ENCODE results near the gene OR2K2. TPM values are rescaled to one million over a fixed set of nuclear protein-coding genes. Genes with fewer than 3 reads are reported as not detected.

Gene OR2K2
- total RNA-seq, 1 experiment from 2014 or later = not detected

DNA sequence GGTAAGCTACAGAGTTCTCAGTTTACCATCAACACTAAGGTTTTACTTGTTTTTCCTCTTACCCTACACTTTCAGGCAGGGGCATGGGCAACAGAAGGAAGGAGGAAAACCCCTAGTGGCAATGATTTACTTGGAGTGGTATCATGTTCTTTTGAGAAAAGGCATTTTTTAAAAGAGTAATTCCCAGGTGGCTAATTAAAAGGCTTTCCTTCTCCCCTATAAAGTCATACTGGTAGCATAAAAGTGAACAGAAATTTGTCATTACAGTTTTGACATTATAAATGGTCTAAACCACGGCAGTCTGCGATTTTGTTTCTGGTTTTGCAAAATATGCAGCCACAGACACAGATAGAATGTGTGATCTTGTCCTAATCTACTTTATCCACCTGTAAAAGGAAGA, 30.9 kb upstream of the OR2K2 start:
- Histone ChIP-seq H3K27me3 (replicated peaks; ENCODE audit: control insufficient read depth, insufficient read depth, low read length) (no peaks in the 10 kb centered on the region), H3K36me3 (ENCODE audit: control insufficient read depth, insufficient read depth, low read length) (no peaks in the 10 kb centered on the region), H3K4me3 (ENCODE audit: low read depth, low read length) (no peak overlapping the region), H3K9me3 (no peaks in the 10 kb centered on the region), H3K4me1 (no peaks in the 10 kb centered on the region)
- Mint-ChIP-seq H3K4me1 (ENCODE audit: low read depth, unreplicated experiment) (no peaks in the 10 kb centered on the region), H3K4me3 (ENCODE audit: unreplicated experiment) (no peak overlapping the region), H3K9me3 (ENCODE audit: unreplicated experiment) (no peaks in the 10 kb centered on the region), H3K27me3 (ENCODE audit: insufficient read depth, unreplicated experiment) (no peaks in the 10 kb centered on the region), H3K36me3 (ENCODE audit: insufficient read depth, unreplicated experiment) (peaks cover 51% of the 10 kb centered on the region), H3K27ac (ENCODE audit: unreplicated experiment) (no peak overlapping the region)
- POLR2A ChIA-PET = no interaction called here
- no peak for DNase-seq
- CTCF ChIA-PET = no interaction called here
- TF ChIP-seq, protein P1, sequence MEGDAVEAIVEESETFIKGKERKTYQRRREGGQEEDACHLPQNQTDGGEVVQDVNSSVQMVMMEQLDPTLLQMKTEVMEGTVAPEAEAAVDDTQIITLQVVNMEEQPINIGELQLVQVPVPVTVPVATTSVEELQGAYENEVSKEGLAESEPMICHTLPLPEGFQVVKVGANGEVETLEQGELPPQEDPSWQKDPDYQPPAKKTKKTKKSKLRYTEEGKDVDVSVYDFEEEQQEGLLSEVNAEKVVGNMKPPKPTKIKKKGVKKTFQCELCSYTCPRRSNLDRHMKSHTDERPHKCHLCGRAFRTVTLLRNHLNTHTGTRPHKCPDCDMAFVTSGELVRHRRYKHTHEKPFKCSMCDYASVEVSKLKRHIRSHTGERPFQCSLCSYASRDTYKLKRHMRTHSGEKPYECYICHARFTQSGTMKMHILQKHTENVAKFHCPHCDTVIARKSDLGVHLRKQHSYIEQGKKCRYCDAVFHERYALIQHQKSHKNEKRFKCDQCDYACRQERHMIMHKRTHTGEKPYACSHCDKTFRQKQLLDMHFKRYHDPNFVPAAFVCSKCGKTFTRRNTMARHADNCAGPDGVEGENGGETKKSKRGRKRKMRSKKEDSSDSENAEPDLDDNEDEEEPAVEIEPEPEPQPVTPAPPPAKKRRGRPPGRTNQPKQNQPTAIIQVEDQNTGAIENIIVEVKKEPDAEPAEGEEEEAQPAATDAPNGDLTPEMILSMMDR (IDR thresholded peaks at IDR 0.05; ENCODE audit: insufficient read depth in 1 of 2, low read depth in 1 of 2, low read length in 1 of 2, severe bottlenecking in 1 of 2, unreplicated experiment in 1 of 2) = no peak
- BruUV-seq (replicated peaks) = no TSS peak
- intact Hi-C loops (cut with micrococcal nuclease; ENCODE audit: unreplicated experiment) = no loop called here

DNA sequence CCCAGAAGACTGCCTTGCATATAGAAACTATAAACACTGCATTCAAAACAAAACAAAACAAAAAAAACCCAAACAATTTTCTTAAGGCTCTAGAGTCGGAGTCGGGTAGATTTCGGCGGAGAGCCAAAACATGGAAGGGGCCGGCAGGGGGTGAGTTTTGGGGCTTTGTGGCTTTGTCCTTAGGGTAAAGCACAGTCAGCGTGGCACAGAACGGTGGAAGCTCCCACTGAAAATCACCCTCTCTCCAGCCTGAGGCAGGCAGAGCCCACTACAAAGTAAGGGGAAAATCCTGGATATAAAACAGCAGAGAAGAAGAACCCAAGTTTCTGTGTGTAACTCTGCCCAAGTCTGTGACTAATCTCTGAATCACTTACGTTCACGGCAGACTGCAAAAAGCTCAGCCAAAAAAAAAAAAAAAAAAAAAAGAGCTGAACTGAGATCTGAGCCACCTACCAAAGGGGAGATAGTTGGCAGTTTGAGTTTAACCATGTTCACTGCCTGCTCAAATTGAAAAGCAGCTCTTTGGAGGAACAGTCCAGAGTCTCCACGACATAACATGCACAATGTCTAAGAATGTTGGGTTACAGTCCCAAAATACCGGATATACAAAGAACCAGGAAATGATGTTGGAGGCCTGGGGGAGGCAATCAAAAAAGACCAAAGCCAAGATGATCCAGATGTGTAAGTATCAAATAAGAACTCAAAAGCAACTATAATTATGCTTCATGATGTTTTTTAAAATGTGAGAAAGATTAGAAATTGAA, 26.6 kb upstream of the OR2K2 start:
- peaks cover 28% of the 10 kb centered on the region for H3K36me3 Mint-ChIP-seq (ENCODE audit: insufficient read depth, unreplicated experiment)
- no peak overlapping the region for H3K27ac Mint-ChIP-seq (ENCODE audit: unreplicated experiment)
- H3K4me1 Mint-ChIP-seq (ENCODE audit: low read depth, unreplicated experiment) = peaks cover 7% of the 10 kb centered on the region
- H3K4me1 ChIP-seq = peaks cover 6% of the 10 kb centered on the region; the same call in 1 of the 2 replicates
- no peak for DNase-seq
- no peaks in the 10 kb centered on the region for H3K9me3 Mint-ChIP-seq (ENCODE audit: unreplicated experiment)
- intact Hi-C loops (cut with micrococcal nuclease; ENCODE audit: unreplicated experiment) = no loop called here
- no peak overlapping the region for H3K4me3 ChIP-seq (ENCODE audit: low read depth, low read length)
- POLR2A ChIA-PET = no interaction called here
- TF ChIP-seq, protein P1 (IDR thresholded peaks at IDR 0.05; ENCODE audit: insufficient read depth in 1 of 2, low read depth in 1 of 2, low read length in 1 of 2, severe bottlenecking in 1 of 2, unreplicated experiment in 1 of 2) = no peak
- H3K36me3 ChIP-seq (ENCODE audit: control insufficient read depth, insufficient read depth, low read length) = no peaks in the 10 kb centered on the region
- no TSS peak for BruUV-seq (replicated peaks)
- H3K4me3 Mint-ChIP-seq (ENCODE audit: unreplicated experiment) = no peak overlapping the region
- CTCF ChIA-PET = no interaction called here
- H3K27me3 Mint-ChIP-seq (ENCODE audit: insufficient read depth, unreplicated experiment) = no peaks in the 10 kb centered on the region
- H3K27me3 ChIP-seq (replicated peaks; ENCODE audit: control insufficient read depth, insufficient read depth, low read length) = no peaks in the 10 kb centered on the region
- H3K9me3 ChIP-seq = no peaks in the 10 kb centered on the region

DNA sequence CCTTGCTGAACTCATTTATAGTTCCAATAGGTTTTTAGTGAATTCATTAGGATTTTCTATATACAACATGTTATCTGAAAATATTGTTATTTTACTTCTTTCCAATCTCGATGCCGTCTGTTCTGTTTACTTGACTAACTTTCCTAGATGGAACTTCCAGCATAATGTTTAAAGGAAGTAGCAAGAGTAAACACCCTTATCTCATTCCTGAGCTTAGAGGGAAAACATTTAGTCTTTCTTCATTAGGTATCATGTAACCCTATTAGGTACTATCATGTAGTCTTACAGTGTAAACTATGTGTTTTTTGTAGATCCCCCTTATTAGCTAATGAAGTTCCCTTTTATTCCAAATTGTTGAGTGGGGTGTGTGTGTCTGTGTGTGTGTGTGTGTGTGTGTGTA, 22.5 kb upstream of the OR2K2 start:
- Histone ChIP-seq H3K36me3 (ENCODE audit: control insufficient read depth, insufficient read depth, low read length) (no peaks in the 10 kb centered on the region), H3K27me3 (replicated peaks; ENCODE audit: control insufficient read depth, insufficient read depth, low read length) (no peaks in the 10 kb centered on the region), H3K4me3 (ENCODE audit: low read depth, low read length) (no peak overlapping the region), H3K4me1 (peaks cover 29% of the 10 kb centered on the region), H3K9me3 (no peaks in the 10 kb centered on the region)
- Mint-ChIP-seq H3K27ac (ENCODE audit: unreplicated experiment) (no peak overlapping the region), H3K4me1 (ENCODE audit: low read depth, unreplicated experiment) (peaks cover 30% of the 10 kb centered on the region), H3K4me3 (ENCODE audit: unreplicated experiment) (no peak overlapping the region), H3K27me3 (ENCODE audit: insufficient read depth, unreplicated experiment) (no peaks in the 10 kb centered on the region), H3K36me3 (ENCODE audit: insufficient read depth, unreplicated experiment) (no peaks in the 10 kb centered on the region), H3K9me3 (ENCODE audit: unreplicated experiment) (no peaks in the 10 kb centered on the region)
- DNase-seq = no peak
- intact Hi-C loops (cut with micrococcal nuclease; ENCODE audit: unreplicated experiment) = no loop called here
- CTCF ChIA-PET = no interaction called here
- TF ChIP-seq, protein P1 (IDR thresholded peaks at IDR 0.05; ENCODE audit: insufficient read depth in 1 of 2, low read depth in 1 of 2, low read length in 1 of 2, severe bottlenecking in 1 of 2, unreplicated experiment in 1 of 2) = no peak
- no TSS peak for BruUV-seq (replicated peaks)
- POLR2A ChIA-PET = no interaction called here
